Fibroblast of skin of left biceps (primary cell): ENCODE results near the gene C1QTNF12.

Experiments used
- DNase-seq, 2 experiments: peaks; one replicate each; pipeline ENCODE4 v3.0.0-alpha.2; 2013; ENCODE audit warnings: low read depth in 2 of 2

The C1QTNF12 gene

DNA sequence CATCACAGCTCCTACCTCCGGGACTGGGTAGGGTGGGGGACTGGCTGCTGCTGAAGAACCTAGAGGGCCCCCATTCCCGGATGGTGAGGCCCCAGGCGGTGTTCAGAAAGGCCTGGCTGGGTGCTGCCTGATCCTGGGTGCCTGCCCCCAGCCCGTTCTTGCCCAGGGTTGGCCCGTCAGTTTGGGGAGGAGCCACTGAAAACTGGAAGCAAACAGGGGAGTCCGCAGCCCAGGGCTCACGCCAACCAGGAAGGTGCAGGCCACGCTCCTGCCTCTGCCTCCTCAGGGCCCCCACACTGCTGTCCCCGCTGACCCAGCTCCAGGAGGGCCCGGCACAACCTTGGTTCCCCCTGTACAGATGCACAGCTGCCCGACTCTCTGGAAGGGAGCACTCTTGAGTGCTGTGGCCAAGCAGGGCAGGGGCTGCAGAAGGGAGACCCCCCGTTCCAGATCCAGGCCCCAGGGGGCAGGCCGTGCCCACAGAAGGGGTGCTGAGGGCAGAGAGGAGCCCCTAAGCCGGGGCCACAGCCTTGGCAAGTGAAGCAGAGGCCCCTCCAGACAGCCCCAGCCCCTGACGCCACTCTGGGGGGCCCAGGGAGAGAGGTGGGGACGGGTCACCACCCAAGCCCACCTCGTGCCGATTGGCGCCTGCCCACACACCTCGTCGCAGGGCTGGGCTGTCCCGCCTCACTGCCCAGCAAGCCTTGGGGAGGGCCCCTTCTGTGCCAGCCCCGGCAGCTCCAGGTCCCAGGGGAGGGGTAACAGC lies 5.5 kb downstream of the C1QTNF12 start:
- DNase-seq, result no peak

DNA sequence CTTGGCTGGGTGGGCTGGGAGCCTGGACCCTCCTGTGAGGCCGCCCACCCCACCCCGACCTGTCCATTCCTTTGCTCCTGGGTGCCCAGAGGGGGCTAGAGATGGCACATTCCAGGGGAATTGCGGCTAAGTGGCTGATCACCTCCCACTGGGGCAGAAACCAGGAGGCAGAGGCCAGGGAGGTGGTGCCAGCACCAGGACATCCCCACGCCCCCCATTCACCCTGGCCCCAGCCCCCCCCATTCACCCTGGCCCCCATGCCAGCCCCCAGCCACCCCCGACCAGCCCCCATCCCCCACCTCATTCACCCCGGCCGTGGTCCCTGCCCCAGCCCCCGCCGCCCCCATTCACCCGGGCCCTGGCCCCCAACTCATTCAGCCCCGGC lies 6.2 kb downstream of the C1QTNF12 start:
- no peak for DNase-seq

DNA sequence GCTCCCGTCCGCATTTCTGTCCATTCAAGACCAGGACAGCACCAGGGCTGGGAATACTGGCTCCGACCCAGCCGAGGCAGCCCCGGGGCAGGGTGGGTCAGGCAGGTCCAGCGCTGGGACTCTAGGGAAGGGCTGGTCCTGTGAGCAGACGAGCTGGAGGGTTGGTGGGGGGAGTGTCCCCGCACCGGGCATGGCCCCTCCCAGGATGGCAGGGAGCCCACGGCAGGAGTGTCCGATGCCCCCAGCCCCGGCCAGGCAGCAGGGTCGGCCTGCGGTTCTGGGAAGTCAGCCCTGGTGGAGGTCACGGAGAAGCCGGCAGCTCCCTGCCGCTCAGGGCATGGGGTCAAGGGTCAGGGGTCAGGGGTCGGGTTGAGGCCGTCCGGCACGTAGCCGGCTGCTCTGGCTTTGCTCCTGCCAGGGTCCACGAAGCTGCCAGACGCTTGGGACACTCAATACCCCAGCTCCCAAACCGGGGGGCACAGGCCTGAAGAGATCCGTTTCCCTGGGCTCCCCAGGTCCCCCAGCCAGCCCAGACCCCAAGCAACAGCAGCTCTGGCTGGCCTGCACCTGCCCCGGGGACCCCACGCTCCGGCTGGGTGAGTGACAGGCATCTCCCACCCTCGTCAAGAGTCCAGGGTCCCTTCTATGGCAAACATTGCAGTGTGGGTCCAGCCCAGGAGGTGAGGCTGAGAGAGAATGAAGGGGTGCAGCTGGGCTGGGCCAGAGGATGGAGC lies 6.7 kb downstream of the C1QTNF12 start:
- DNase-seq, result no peak

GRCh38 chr1:1239227-1239613 lies 7.3 kb downstream of the C1QTNF12 start:
- DNase-seq, result no peak

- DNase-seq, result no peak
These were observed 7.8 kb downstream of the C1QTNF12 start for GRCh38 chr1:1238702-1239178.

DNA sequence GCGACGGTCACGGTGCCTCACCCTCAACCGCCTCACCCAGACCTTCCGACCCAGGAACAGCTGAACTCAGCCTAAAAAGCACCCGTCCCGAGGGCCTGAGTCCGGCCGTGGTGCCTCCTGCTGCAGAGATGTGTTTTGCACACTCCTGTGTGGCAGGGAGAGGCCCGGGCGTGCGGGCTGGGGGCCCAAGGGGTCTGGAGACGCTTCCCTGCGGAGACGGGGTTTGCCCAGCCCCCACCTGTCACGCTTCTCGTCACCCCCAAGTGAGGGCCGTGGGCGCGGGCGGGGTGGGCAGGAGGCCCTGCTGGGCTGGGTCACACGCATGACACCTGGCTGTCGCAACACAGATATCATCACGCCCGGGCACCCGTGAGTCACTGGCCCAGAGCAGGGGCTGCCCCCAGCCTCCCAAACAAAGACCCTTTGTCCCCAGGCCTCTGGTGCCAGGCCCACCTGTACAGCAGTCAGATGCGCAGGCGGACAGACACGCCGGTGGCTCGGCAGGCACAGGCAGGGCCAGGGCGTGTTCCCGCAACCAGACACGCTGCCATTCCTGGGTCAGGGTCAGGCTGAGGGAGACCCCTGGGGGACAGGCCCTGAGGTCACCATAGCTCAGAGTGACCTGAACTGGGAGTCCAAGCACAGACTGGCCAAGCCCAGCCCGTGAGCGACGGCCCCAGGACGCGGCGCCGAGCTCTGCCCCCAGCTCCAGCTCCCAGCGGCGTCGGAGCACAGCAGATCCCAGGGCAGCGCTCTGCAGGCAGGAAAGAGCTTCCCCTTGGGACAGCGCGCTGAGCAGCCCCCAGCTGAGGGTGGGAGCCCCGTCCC lies 8.4 kb downstream of the C1QTNF12 start:
- DNase-seq, result no peak

DNA sequence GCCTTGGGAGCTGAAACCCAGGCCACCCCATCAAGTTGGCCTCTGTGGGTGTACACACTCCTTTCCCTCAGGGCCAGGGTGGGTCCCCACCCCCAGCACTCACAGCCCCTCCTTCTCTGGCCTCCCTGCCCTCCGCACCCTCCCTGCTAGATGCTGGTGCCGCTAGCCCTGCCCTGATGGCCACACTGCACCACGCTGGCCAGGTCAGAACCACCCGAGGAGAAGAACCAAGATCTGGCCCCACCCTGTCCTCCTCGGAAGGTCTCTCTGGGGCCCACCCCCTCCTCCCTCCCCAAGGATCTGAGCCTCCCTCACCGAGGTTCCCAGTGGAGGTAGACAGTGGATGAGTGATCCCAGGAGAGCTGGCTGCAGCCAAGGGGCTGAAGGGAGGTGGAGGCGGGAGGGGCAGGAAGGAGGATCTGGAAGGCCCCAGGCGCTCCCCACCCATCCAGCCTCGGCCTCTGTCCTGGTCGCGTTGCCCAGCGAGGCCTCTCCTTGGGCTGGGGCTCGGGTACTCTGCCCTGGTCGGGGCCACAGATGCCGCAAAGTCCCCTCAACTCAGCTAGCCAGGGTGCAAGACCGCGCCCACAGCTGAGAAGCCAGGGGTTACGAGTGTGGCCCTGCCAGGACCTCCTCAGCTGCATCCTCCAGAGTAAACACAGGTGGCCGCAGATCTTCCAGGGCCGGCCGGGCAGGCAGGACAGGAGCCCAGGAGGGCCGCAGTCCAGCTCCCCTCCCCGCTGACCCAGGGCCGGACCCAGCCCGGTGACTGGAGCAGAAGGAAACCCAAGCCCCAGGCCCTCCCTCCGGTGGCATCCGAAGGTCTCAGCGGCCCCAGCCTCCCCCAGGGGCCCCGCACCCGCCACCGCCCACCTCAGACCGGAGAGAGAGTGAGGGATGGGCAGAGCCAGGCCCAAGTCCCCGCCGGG lies 9.3 kb downstream of the C1QTNF12 start:
- no peak for DNase-seq

DNA sequence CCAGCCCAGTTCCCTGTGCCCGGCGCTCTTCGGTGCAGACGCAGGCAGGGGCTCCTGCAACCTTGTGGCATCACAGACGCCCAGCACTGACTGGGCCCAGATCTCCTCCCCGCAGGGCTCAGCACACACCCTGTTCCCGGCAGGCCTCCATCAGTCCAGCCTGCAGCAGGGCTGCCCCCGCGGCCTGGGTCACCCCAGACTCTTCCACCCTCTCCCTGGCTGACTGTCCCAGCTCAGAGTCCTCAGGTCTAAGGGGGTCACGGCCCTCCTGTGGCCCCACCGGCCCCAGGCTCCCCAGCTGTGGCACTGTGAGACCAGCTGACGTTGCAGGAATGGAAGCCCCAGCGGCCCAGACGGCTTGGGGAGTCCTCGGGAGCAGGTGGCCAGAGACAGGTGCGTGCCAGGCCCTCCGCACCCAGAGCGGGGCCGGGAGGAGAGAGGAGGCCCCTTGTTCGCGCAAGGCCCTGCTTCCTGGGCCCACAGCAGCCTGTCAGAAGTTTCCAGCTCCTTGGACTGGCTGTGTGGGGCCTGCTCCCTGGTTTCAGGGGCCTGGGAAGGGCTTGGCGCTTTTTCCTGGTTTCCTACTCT lies 10.3 kb downstream of the C1QTNF12 start:
- no peak for DNase-seq

GRCh38 chr1:1235016-1235744 lies 11.3 kb downstream of the C1QTNF12 start:
- DNase-seq, result no peak

DNA sequence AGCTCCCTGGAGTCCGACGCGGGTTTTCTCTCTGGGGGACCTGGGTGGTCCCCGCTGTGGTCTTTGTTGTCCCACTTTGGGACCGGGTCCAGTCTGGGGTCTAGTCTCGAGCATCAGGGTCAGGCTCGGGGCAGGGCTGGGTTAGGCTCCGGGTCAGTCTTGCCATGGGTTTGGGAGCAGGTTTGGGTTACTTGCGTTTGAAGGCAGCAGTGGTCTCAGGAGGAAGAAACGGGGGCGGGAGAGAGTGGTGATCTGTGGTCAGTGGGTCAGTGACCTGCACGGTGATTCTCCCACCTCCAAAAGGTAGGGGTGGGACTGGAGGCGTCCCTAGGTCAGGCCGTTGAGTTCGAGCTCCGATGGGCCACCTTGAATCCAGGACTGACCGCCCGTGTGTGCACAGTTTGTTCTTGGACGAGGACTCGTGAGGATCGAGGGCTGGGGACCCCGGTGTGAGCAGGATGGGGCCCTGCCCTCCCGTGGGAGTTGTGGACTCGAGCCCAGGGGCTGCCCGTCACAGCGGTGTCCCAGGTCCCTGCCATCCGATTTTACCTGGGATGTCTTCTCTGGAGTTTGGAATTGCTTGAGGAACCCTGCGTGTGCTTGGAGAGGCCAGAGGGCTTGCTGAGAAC lies 12.2 kb downstream of the C1QTNF12 start:
- DNase-seq, result no peak

GRCh38 chr1:1233567-1233892 lies 13.0 kb downstream of the C1QTNF12 start:
- no peak for DNase-seq

GRCh38 chr1:1232796-1233566 lies 13.5 kb downstream of the C1QTNF12 start:
- no peak for DNase-seq

DNA sequence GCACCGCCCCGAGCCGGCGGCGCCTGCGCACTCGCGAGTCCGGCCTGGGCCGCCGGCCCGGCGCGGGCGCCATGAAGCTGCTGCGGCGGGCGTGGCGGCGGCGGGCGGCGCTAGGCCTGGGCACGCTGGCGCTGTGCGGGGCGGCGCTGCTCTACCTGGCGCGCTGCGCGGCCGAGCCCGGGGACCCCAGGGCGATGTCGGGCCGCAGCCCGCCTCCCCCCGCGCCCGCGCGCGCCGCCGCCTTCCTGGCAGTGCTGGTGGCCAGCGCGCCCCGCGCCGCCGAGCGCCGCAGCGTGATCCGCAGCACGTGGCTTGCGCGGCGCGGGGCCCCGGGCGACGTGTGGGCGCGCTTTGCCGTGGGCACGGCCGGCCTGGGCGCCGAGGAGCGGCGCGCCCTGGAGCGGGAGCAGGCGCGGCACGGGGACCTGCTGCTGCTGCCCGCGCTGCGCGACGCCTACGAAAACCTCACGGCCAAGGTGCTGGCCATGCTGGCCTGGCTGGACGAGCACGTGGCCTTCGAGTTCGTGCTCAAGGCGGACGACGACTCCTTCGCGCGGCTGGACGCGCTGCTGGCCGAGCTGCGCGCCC lies 14.2 kb downstream of the C1QTNF12 start, which contains the start of gene B3GALT6:
B3GALT6 (plus strand) TSS at position 30 of the 588 bp plus-strand sequence; CDS start at position 72, 42 bp downstream.
- DNase-seq, result no peak

DNA sequence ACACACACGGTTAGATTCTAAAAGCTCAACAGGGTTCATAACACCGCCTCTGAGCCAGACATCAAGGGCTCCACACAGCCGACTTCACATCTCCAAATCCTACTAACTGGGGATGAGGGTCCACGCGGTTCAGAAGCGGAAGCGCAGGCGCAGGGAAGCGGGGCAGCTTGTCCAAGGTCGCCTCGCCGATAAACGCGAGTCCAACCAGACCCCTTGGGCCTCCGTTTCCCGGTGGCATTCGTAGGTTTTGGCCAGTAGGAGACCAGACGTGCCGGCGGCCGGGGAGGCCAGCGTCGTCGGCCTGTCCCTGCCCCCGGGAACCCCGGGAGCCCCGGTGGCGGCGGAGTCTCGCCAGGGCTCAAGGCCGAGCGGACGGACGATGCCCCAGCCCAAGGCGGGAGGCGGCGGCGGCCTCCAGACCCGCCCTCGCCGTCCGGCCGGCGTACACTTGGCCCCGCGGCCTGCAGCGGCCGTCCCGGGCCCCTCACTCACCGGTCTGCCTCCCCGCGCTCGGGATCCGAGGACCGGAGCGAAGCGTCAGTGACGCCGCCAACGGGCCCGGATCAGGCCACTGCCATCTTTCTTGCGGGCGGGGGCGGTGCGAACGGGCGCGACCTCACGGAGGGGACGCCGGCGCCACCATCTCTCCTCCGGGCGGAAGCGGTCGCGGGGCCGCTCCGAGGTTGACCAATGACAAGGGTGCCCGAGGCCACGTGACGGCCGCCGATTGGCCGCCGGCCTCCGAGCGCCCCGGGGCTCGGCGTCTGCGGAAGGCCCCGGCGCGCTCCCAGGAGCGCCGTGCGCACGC lies 14.9 kb downstream of the C1QTNF12 start, which contains the start of gene SDF4:
SDF4 (minus strand) TSS at position 602 of the 808 bp plus-strand sequence. CDS start 3,229 bp downstream, outside the sequence.
- peak; percentile 93 for DNase-seq

DNA sequence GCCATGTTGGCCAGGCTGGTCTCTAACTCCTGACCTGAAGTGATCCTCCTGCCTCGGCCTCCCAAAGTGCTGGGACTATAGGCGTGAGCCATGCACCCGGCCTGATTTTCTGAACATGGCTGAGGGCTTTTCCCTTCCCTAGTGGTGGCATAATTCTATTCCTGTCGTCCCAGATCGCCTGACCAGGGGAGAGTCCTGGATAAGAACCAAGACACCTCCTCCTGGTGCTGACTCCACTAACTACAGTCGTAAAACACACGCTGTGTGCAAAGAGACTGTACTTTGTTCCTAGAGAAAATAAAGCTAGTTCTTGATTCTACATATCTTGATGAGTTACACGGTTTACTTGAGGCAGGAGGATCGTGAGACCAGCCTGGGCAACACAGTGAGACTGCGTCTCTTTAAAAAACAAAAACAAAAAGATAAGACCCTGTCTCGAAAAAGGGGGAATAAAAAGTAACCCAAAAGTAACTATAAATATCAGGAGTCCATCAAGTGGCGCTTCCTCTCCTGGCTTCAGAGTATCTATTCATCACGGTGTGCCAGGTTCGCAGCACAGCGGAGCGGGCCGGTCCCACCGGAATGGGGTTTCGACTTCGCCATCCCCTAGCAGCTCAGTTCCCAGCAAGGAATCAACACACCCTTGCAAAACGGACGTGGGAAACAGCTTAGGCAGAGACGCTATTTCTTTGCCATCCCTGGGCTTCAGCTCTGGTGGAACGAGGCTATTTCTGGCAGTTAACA lies 15.7 kb downstream of the C1QTNF12 start:
- DNase-seq, result no peak

DNA sequence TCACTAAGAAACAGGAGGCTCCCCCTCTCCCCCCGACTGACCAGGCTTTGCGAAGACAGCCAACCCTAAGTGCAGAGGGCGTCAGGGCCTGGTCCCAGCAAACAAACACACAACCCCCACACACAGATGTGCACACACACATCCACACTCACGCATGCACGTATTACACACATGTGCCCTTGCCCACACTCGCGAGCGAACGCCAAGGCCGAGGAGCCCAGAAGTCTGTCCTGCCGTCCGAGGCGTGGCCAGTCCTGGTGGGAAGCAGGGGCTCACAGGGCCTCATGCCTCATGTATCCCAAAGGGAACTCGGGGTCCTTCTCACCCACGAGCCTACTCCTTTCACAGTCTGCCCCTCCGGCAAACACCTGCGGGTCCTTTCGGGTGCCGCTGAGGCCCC lies 16.8 kb downstream of the C1QTNF12 start:
- DNase-seq, result no peak
